MV-4-11 (cell line): ENCODE measurements around the gene CGRRF1.
A peak's percentile ranks its signal among the peaks of the same experiment; 100 is the strongest.

Source experiments
- DNase-seq: peaks from one replicate; lab custom pipeline; 2025; lab: John Stamatoyannopoulos, UW

CGRRF1 gene

GRCh38 chr14:54509546-54510501 lies at the start of gene CGRRF1:
TSS of gene CGRRF1 (plus strand) at chr14:54509906. CDS start at chr14:54509960, 54 bp downstream.
- DNase-seq, result peak; percentile 95

GRCh38 chr14:54462048-54462447 lies 47.7 kb upstream of the CGRRF1 start:
- peak; percentile 30 for DNase-seq

GRCh38 chr14:54465654-54466053 lies 44.1 kb upstream of the CGRRF1 start:
- DNase-seq, result no peak

- DNase-seq, result no peak
These were observed 42.4 kb upstream of the CGRRF1 start for GRCh38 chr14:54467280-54467679.

- DNase-seq, result no peak
These were observed 39.0 kb upstream of the CGRRF1 start for GRCh38 chr14:54470701-54471100.

GRCh38 chr14:54471641-54472040 lies 38.1 kb upstream of the CGRRF1 start:
- DNase-seq, result no peak

GRCh38 chr14:54472315-54472714 lies 37.4 kb upstream of the CGRRF1 start:
- no peak for DNase-seq

GRCh38 chr14:54474232-54474793 lies 35.4 kb upstream of the CGRRF1 start:
- no peak for DNase-seq

GRCh38 chr14:54475187-54475899 lies 34.4 kb upstream of the CGRRF1 start:
- no peak for DNase-seq

- DNase-seq, result no peak
These were observed 33.8 kb upstream of the CGRRF1 start for GRCh38 chr14:54475911-54476310.

- no peak for DNase-seq
These were observed 31.0 kb upstream of the CGRRF1 start for GRCh38 chr14:54478636-54479215.

GRCh38 chr14:54480830-54481562 lies 28.7 kb upstream of the CGRRF1 start:
- DNase-seq, result no peak

- no peak for DNase-seq
These were observed 28.0 kb upstream of the CGRRF1 start for GRCh38 chr14:54481695-54482094.

GRCh38 chr14:54483073-54483745 lies 26.5 kb upstream of the CGRRF1 start:
- peak; percentile 48 for DNase-seq

GRCh38 chr14:54483846-54484245 lies 25.9 kb upstream of the CGRRF1 start:
- DNase-seq, result no peak

- DNase-seq, result no peak
These were observed 23.0 kb upstream of the CGRRF1 start for GRCh38 chr14:54486685-54487084.

GRCh38 chr14:54487771-54488170 lies 21.9 kb upstream of the CGRRF1 start:
- no peak for DNase-seq

GRCh38 chr14:54488318-54488645 lies 21.4 kb upstream of the CGRRF1 start:
- no peak for DNase-seq

- peak; percentile 83 for DNase-seq
These were observed 20.9 kb upstream of the CGRRF1 start, which contains the start of gene GMFB for GRCh38 chr14:54488646-54489317. TSS of gene GMFB (minus strand) at chr14:54488980. CDS start at chr14:54488927, 53 bp downstream.

GRCh38 chr14:54489318-54489683 lies 20.4 kb upstream of the CGRRF1 start:
- DNase-seq, result no peak
